ENCODE results near the gene CRAMP1.

Gene CRAMP1

DNA sequence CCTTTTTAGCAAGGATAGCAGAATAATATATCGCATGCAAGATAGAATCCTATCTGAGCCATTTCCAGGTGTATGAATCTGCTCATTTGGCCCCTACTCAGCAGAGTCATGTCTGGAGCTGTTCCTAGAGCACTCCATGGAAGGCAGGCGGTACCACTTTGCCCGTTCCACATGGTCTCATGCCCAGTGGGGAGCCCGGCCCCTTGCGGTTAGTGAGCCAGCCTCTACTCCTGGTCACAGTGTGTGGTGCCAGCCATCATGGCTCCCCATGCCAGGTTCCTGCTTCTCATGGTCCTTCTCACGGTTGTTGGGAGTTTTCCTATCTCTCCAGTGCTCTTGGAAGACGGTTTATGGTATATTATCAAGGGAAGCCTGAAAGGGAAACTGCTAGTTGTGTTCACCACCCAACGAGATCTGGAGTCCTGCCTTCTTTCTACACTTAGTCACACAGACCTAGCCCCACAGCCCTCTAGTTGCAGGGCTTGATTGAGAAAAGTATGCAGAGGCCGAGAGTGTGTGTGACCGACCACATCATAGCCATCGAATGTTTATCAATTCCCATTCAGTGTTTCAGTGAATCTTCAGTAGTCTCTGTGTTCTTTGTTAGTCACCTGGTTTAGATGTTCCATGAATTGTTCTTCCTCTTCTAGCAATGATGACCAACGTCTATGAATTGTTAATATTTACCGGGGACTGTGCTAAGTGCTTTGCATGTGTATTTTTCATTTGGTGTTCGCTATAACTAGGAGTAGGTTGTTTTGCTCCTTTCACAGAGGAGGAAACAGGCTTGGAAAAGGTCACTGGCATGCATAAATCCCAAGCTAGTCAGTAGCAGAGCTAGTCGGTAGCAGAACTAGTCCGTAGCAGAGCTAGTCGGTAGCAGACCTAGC lies 75.5 kb downstream of the CRAMP1 start:
- no peak for DNase-seq

DNA sequence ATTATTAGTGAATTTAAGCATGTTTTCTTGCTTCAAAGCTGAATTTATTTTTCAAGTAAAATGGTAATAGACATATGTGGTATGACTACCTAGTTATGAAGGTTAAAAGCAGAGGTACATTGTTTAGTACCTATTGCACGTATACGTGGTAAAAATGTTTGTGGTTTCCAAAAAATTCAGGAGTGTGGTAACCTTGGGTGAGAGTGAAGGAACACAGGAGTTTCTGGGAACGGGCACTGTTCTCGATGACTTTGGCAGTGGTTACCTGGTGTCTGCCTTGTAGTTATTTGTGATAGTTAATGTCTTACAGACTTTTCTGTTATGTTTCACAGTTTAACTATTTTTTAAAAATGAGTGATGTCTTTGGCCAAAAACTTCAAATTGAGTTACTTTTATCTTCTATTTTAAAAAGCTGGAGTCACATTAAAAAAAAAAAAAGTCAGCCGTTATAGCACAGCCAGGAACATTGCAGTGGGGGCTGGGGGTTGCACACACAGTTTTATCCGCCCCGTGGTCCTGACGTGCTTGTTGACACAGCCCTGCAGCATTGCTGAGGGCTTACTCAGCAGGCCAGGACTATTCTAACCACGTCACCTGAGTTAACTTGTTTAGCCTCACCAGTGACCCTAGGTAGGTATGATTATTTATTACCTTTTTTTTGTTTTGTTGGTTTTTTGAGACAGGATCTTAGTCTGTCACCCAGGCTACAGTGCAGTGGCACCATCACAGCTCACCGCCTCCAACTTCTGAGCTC lies 76.8 kb downstream of the CRAMP1 start:
- DNase-seq: no peak

DNA sequence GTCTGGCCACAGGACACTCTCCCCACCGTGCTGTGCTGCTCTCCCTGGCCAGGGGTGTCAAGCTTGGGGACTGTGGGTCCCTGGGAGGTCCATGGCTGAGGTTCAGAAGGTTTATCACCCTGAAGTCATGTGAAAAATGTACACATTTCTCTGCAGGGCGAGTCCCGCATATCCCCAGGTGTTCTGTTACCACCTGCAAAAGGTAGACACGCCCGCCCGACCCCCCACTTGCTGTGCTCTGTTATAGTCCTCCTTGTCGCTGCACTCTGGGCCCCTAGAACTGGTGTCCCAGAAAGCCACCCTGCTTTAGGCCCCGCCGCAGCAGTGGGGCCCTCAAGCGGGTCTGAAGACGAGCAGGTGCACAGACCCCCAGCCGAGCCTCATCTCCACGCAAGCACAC lies 77.7 kb downstream of the CRAMP1 start:
- DNase-seq: no peak

DNA sequence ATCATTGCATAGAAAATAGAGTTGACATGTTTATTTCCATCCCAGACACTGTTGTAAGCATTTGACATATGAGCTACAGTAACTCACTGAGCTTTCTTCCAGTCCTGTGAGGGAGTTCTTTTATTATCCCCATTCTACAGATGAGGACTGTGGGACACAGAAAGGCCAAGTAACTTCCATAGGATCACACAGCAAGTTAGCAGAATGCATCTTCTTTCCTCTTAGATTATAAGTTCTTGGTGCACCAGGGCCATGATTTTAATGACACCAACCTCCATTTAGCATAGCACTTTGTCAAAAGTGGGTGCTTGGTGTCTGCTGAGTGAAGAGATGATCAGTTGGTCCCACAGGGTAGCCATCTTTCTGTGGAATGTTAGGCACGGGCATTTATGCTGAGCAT lies 78.7 kb downstream of the CRAMP1 start:
- no peak for DNase-seq

DNA sequence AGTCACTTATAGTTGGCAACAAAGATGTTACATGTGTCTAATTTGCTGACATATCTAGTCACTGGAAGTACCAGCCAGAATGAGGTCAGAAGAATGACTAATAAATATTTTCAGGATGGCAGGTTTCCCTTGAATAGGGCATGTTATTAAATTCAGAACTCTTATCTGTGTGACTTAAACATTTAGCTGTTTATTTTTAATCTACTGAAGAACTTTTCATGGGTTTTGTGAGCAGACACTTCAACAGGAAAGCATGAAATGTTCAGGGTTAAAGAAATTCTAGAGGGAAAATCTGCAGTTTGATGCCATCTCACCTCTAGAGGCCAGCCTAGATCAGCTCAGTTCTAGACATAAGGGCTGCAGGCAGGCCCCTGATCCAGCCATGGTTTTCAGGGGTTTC lies 79.1 kb downstream of the CRAMP1 start:
- DNase-seq: peak; percentile 44

DNA sequence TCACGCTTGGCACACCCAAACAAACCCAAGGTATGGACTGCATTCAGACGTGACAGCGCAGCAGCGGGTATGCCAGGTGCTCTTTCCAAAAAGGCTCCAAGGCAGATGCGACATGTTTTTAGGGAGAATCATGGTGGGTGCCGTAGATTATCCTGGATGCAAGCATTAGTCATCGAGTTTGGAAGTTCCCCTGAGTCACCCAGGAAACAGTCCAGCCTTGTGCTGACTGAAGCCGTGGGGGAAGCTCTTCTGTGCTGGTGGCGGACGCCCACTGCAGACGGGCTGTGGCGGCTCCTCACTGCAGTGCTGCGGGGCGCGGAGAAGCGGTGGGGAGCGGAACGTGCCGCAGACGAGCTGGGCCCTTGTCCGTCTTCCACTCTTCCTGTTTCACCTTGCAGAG lies 79.8 kb downstream of the CRAMP1 start:
- peak; percentile 83 for DNase-seq

DNA sequence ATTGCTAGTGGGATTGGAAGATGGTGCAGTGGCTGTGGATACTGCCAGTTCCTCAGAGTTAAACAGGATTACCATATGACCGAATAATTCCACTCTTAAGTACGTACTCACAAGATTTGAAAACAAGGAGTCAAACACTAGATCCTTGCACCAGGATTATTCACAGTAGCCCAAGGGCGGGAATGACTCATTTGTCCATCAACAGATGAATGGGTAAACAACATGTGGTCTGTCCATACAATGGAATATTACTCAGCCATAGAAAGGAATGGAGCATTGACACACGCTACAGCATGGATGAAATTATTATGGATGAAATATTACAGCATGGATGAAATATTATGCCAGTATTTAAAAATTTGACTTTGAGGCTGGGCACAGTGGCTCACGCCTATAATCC lies 84.7 kb downstream of the CRAMP1 start:
- DNase-seq: no peak

DNA sequence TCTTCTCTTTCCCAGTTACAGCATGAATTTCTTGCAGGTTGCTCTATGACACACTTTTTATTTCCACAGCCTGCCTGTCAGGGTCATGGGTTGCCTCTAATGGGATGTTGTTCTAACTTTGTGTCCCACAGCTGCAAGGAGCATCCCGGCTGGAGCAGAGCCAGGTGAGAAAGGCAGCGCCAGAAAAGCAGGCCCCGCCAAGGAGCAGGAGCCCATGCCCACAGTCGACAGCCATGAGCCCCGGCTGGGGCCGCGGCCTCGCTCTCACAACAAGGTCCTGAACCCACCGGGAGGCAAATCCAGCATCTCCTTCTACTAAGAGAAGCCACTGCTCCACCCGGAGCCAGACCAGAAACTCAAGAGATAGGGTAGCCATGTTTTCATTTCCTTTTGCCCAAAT lies 86.5 kb downstream of the CRAMP1 start:
- no peak for DNase-seq

DNA sequence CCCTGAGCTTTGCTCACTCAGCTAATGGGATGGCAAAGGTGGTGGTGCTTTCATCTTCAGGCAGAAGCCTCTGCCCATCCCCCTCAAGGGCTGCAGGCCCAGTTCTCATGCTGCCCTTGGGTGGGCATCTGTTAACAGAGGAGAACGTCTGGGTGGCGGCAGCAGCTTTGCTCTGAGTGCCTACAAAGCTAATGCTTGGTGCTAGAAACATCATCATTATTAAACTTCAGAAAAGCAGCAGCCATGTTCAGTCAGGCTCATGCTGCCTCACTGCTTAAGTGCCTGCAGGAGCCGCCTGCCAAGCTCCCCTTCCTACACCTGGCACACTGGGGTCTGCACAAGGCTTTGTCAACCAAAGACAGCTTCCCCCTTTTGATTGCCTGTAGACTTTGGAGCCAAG lies 88.1 kb downstream of the CRAMP1 start:
- no peak for DNase-seq

DNA sequence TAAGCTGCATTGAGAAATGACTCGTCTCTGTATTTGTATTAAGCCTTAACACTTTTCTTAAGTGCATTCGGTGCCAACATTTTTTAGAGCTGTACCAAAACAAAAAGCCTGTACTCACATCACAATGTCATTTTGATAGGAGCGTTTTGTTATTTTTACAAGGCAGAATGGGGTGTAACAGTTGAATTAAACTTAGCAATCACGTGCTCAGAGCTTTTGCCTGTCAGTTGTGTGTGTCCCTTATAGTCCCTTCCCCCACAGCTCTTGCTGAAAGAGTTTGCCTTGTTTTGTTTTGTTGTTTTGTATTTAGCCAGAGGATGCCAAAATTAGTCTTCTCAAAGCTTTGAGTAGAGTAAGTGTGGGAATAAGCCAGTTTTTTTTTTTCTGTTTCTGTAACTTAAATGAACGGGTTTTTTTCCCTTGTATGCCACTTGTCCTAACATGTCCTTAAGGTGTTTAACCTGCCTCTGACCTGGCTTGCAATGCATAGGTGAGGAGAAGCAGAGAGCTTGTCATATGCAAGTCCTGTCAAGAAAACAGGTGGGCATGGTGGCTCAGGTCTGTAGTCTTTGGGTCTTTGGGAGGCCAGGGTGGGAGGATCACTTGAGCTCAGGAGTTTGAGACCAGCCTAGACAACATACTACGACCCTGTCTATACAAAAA lies 89.2 kb downstream of the CRAMP1 start:
- no peak for DNase-seq

DNA sequence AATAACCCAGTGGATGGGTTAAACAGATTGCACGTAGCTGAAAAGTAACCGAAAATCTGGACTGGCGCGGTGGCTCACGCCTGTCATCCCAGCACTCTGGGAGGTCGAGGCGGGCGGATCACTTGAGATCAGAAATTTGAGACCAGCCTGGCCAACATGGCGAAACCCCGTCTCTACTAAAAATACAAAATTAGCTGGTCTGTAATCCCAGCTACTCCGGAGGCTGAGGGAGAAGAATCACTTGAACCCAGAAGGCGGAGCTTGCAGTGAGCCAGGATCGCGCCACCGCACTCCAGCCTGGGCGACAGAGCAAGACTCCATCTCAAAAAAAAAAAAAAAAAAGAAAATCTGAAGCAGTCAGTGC lies 93.1 kb downstream of the CRAMP1 start:
- peak; percentile 5 for DNase-seq

DNA sequence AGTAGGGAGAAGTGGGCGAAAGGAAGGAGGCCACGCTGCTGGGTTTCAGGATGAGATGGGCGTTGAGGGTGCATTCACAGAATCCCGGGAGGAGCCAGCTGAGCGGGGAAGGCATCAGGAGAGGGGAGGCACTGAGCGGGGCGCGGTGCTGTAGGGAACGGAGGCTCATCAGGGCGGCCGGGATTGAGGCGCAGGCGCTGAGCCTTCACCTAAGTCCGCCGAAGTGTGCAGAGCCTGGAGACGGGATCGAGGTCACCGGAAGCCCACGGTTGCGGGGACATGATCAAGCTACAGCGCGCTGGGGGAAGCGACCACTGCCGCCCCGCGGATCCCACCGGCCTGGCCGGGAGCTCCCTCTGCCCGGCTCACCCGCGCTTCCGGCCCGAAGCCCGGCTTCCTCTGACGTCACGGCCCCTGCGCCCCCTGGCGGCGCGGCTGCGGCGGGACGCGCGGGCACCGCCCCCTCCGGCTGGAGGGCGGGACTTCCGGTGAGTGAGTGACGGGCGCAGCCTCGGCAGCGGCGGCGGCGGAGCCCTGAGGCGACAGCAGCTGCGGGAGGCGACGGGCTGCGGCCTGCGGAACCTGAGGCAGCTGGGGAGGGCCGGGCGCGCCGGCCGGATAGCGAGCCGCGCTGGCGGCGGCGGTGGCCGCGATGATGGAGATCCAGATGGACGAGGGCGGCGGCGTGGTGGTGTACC lies 93.7 kb downstream of the CRAMP1 start, which contains the start of gene MAPK8IP3:
Gene MAPK8IP3 (plus strand): TSS at position 508 of the 698 bp plus-strand sequence. CDS start 145 bp downstream, at position 653.
- DNase-seq: peak; percentile 80

DNA sequence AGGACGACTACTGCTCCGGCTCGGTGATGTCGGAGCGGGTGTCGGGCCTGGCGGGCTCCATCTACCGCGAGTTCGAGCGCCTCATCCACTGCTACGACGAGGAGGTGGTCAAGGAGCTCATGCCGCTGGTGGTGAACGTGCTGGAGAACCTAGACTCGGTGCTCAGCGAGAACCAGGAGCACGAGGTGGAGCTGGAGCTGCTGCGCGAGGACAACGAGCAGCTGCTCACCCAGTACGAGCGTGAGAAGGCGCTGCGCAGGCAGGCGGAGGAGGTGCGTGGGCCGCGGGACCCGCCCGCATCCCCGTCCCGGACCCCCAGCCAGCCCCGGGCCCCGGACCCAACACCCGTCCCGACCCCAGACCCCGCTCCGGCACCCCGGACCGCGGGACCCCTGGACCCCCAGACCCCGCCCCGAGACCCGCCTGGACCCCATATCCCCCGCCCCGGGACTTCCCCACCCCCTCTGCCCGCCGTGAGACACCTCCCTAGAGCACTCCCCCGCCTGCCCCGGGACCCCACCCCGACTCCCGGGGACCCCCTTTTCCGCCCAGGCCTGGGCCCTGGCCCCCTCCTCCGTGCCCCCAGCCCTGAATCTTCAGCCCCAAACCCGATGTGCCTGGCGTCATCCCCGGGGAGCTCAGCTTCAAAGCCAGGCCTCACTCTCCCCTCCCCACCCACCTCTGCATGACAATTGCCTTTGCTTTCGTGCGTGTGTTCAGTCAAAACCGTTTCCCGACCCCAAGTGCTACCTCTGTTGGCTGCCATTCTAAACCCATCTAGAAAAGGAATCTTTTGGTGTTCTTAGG lies 94.4 kb downstream of the CRAMP1 start:
- DNase-seq: peak; percentile 30

DNA sequence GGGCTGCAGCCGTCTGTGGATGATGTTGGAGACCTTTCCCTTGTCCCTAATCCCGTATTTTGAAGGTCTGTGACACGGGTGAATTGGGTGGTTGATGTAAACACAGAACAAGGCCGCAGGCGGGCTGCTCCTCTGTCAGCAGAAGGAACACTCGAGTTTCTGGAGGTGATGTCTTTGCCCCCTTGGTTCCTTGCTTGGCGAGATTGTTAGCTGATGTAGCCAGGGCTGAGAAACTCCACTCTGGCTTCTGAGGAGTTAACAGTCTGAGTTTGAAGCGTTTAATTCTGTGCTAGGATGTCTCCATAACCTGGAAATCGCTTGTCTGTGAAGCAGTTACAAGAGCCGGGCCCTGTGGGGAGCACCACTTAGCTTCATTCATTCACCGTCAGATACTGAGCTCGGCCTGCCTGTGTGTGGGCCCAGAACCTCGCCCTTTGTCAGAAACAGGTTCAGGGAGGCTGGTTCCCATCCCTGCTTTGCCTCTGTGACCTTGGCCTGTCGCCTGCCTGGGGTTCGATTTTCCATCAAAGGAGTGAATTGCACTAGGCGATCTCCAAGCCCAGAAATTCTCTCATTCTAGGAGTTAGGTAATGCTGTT lies 95.1 kb downstream of the CRAMP1 start:
- peak; percentile 27 for DNase-seq

DNA sequence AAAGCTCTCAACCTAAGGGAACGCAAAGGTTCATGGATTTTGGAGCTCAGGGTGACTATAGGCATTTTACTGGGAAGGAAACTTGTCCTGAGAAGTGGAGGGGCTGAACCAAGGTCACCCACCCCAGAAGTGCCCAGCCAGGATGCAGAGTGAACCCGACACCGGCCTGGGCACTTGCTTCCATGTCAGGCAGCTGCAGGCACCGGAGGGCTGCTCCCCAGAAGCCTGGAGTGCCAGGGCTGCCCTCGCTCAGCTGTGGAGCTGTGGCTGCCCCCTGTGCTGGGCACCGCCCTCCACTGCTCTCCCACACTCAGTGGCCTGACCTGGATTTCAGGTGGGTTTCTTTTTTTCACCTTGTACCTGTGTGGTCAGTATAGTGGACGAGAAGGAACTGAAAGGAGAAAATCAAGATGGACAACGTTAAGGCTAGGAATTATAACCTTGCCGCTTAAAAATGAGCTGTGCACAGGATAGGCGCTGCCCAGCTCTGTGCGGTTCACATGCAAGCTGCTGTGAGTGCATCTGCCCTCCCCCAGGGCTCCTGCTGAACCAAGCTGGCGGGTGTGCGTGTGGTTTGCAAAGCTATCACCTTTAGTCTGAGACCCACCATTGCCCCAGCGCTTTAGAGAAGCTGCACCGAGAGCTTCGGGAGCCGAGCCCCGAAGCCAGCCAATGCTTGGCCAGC lies 96.1 kb downstream of the CRAMP1 start:
- DNase-seq: no peak

DNA sequence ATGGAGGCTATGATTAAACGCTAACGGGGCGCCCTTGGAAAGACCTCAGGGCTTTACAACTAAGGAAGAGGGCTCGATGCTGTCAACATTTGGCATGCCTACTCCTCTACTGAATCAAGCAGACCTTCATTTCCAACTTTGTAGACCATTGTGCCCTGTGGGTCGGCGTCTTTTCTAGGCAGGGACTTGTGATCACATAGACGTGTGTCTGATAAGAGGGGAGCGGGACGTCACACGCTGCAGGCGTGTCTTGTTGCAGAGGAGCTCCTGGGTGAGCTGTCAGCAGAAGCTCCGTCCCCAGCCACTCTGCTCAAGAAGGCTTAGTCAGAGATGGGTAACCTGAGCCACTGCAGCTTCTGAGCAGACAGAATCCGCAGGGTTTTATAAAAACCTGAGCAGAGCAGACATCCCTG lies 96.6 kb downstream of the CRAMP1 start:
- no peak for DNase-seq

DNA sequence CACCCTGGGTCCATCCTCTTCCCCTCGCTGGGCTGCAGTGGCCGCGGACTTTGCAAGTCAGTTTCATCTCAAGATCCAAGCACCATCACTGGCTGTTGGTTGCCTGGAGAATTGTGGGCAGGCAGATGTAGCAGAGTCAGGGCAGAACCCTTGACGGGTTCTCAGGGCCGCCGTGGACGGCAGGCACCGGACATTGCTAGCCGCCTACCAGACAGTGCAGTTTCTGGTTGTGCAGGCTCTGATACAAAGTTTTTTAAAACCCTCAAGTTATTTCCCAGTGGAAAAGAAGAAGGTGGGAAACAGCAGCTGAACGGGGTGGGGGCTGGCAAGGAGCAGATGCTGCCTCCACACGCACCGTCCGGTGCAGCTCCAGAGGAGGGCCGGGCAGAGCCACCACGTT lies 97.2 kb downstream of the CRAMP1 start:
- no peak for DNase-seq

DNA sequence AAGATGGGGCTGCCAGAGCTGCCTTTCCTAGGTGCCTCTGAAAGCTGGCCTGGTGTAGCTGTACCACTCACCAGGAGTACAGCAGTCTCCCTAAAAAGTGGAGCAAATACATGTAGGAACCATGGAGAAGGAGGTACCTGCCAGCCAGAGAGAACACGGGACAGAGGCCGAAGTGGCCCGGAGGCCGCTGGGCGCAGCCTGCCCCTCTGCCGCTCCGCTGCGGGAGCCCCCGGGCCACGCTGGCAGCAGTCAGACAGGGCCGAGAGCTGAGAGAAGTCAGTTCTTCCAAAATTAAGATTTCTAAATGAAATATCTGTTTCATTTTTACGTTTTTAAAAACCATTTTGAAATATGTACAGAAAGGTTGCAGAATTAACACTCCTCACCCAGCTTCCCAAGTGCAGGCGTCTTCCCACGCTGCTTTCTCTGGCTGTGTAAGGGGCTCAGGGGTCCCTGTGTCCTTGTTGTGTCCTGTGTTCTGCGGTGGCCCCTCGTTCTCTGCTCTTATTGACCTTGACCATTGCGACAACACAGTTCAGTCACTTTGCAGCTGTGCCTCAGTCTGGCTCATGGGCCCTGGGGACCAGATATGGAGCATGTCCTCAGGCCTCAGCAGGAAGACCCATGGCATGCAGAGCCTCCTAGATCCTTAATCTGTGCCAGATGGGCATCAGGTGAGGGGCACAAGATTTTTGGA lies 98.8 kb downstream of the CRAMP1 start:
- DNase-seq: no peak

DNA sequence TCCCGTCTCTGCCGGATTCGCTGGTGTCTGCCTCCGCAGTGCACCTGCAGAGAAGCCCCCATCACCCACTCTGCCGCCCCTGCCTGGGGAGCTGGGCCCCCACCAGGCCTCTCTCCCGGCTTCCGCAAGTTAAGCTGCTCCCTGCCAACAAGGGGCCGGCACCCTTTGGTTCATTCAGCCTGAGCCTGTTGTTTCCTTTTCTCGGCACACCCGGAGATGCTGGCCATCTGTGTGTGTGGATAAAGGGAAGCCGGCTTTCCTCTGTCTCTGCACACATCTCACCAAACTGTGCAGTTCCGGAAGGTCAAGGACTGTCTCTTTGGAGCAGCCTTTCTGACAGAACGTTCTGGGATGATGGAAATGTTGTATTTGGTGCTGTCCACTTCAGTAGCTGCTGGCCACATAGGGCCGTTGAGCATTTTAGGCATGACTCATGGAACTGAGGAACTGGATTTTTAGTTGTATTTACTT lies 100.7 kb downstream of the CRAMP1 start:
- no peak for DNase-seq

DNA sequence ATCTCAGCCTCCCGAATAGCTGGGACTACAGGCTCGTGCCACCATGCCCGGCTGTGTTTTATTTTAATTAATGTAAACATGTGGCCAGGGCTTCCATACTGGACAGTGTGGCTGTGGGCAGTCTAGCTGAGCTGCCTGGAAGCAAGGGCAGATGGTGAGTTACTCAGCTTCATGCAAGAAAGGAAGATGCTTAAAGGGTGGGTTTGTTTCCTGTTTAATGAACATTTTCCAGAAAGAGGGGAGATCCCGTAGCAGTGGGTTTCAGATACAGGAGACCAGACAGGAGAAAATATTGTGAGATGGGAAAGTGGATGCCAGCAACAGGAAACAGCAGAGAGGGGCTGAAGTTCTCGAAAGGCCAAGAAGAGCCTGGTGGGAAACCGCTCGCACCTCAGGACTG lies 101.2 kb downstream of the CRAMP1 start:
- no peak for DNase-seq

Data from HCEC 1CT (cell line).